HG02973 (cell line): ENCODE measurements around the gene LY86.

Experiments
- ATAC-seq: cut with Tn5 transposase; IDR thresholded peaks from one replicate; pipeline ENCODE4 v1.9.1; 2021; ENCODE audit warnings: moderate library complexity; ENCODE audit not compliant: unreplicated experiment

The LY86 gene

DNA sequence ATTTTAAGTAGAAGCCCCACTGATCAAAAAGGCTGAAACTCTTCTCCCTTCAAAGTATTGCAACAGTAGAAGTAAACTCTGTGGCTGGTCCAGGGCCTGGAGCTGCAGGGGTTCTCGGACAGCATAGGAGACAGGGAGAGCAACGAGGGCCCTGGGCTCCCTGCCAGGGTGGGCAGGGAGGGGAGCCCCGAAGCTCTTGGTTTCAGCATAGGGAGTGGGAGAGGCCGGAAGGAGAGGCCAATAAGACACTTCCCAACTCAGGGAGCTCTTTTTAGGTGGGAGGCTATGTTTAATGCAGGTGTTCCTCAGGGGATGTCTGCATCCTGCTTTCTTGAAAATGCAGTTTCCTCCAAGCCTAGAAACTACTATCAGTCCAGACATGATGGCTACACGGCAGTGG is 91.1 kb downstream of the LY86 start:
- ATAC-seq = no peak

DNA sequence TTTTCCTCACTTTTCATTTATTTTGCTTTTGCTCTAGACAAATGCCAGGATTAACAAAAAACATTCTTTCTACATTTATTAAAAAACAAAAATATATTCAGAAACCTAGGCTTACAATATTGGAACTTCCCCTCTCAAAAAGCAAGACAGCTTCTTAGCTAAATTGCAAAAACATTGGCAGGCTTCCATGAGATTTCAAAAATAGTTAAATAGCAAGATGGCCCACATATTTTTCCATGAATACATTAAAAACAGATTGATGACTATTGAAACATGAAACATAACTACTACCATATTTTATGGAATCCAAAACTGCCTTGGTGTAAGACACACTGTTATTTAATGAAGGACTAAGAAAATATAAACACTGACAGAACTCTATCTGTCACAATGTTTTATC is 92.0 kb downstream of the LY86 start:
- no peak for ATAC-seq

DNA sequence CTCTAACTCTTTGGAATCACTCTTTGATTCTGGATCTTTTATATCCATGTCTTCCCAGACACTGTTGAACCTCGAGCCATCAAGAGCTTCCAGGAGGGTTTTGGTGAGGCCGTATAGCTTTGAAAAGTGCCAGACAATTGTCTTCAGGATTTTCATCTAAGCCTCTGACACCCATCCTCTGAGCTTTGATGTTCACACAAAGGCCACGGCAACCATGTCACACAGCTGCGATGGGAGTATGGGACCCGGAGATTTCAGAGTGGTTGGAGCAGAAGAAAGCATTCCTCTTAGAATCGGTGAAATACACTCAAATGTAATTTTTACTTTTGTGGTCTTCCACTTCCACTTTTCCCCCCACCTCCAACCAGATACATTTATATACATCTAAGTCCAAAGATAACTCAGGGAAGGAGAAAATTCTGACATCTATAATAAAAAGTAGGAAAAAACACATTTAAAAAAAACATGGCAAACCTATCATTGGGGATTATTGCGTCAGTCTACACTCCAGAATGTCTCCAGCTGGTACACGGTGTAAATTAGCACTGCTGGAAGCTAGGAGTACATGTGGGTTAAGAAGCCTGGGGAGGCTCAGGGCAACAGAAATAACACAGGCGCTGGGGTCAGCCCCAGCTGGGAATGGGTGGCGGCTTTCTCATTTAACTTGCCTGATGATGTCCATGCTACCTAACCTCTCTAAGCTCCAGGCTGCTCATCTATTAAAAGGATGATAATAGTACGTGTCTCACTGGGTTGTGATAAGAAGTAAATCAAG is 92.7 kb downstream of the LY86 start:
- no peak for ATAC-seq

DNA sequence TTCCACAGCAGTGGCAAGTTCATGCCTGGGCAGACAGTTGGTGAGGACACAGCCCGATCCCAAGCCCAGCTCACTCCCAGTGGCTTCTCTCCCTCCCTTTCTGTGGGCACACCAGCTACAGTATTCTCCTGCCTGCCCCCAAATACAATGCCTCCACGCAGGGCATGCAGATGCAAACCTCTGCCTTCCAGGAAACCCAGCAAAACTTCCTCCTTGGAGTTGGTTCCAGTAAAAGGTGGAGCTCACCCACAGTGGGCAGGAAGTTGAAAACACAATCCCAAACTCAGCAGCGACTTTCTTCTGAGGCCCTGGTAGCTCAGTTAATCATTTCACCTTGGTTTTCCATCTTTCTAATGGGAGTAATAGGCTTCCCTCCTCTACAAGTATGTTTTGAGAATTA is 93.7 kb downstream of the LY86 start:
- no peak for ATAC-seq

DNA sequence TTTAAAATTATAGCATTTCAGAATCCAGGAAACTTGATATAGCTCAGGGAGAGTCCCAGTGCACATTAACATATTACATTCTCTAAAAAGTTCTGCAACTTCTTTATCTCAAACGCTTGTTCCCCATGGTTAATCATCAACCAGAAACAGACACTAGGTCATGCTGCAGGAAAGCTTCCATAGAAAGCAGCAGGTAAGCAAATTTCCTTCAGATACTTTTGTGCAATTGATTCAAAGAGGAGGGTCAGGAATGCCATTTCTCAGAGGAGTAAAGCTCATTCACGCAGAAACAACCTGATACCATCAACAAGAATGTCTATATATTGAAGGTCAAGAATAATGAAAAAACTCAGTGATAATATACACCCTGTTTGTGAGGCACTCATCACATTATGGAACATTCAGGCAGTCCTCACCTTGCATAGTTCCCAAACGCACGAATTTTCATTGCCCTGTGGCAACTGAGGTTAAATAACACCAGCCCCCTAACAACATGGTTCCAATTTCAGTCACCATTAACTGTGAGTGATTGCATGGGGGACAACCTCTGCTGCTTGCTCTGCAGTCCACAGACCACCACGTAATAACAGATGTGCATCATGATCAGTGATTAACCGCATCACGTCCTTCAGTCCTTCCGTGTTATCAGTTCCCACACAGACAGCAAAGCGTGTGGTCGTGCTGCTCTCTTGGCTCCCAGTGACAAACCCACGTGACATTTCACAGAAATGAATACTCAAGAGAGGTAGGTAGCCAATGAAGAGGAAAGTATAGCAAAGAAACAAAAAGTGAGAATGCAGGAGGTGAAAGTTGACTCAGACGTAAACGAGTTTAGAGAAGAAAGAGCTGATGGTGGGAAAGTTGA is 95.7 kb downstream of the LY86 start:
- ATAC-seq = peak; percentile 86

DNA sequence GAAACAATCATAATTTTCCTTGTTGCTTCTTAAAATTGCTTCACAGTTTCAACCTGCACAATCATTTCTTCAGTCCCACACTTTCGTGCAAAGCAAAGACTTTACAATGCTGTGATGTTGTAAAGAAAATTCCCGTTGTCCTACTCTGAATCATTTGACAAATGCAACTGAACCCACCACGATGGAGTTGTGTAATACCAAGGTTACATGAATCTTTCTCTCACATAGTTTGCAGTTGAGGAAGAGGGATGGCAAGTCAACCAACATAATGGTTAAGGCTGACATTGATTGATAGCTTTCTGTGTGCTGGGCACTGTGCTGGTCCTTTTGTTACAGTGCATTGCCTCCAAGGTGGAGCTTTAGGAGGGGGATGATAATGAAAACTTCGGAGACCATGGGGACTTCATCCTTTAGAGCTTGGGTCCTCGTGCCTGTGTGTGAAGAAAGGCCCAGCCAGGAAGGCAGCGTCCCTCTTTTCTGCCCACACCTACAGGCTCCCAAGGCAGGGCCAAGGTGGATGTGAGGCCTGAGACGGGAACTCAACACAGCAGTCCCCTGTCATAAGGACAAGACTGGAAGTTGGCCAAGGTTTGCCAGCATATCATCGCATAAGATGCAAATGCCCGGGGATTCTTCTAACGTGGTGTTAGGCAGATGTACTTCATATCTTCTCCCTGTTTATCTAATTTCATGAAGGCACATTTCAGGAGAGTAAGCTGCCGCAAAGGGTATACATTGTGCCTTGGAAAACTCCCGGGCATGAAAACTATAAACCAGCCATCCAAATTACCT is 96.9 kb downstream of the LY86 start:
- no peak for ATAC-seq

DNA sequence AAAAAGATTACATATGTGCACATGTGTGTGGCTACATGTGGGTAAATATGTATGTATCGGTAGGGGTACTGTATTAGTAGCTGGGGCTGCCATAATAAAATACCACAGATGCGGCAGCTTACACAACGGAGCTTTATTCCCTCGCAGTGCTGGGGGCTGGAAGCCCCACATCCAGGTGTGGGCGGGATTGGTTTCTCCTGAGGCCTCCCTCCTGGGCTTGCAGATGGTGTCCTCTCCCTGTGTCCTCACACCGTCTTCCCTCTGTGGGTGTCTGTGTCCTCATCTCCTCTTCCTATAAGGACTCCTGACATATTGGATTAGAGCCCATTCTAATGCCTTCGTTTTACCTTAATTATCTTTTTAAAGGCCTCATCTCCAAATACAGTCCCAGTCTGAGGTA is 97.7 kb downstream of the LY86 start:
- no peak for ATAC-seq

DNA sequence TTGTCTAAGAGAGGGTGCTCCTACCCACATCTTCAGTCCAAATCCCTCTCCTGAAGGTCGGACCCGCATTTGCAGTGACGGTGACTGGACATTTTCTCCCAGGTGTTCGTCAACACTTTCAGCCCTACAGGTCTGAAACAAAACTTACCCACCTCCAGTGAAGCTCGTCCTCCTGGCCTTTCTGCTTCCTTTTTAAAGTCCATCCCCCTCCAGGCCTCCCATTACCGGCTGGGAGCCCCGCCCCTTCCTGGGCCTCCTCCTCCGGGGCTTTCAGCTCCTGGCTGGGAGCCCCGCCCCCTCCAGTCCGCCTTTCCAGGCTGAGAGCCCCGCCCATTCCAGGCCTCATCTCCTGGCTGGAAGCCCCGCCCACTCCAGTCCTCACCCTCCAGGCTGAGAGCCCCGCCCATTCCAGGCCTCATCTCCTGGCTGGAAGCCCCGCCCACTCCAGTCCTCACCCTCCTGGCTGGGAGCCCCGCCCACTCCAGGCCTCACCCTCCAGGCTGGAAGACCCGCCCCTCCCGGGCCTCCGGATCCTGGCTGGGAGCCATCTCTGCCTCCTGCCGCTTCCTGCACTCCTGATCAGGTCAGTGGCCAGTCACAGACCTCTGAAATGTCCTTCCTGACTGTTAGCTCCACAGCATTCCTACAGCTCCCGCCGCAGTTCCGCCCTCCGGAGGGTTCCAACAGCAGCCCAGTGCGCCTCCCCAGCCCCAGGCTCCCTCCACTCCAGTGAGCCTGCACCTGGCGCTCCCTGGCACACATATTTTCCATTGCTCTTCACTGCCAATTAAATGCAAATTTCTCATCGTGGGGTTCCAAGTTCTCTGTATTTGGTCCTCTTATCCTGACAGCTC is 98.5 kb downstream of the LY86 start:
- ATAC-seq = no peak

DNA sequence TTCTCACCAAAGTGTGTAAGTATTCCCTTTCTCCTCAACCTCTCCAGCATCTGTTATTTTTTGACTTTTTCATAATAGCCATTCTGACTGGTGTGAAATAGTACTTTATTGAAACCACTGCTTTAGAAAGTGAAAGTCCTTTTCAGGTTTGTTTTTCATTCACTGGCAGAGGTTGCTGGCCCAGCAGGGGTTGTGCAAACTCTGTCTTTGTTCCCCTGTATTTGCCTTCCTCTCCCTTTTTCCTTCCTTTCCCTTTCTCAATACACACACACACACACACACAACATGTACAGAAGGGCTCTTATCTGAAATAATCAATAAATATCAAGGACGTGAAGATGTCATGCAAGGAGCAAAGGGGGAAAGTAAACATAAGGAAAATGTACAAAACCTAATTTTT is 99.8 kb downstream of the LY86 start:
- ATAC-seq = no peak

DNA sequence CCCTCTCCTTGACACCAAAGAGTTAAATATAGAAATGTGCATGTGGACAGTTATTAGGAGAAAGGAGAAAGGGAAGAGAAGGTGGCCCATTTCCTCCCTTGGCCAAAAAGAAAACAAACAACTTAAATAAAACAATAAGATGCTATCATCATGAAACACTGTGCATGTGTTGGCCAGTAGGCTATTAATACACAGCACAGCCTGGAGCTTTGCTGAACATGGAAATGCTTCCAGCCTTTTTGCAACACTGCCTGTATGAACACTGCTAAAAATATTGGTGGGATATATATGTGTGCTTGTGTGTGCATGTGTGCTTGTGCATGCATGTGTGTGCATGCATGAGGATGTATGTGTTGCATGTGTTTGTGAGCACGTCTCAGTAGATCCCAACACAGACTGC is 100.4 kb downstream of the LY86 start:
- ATAC-seq = no peak

DNA sequence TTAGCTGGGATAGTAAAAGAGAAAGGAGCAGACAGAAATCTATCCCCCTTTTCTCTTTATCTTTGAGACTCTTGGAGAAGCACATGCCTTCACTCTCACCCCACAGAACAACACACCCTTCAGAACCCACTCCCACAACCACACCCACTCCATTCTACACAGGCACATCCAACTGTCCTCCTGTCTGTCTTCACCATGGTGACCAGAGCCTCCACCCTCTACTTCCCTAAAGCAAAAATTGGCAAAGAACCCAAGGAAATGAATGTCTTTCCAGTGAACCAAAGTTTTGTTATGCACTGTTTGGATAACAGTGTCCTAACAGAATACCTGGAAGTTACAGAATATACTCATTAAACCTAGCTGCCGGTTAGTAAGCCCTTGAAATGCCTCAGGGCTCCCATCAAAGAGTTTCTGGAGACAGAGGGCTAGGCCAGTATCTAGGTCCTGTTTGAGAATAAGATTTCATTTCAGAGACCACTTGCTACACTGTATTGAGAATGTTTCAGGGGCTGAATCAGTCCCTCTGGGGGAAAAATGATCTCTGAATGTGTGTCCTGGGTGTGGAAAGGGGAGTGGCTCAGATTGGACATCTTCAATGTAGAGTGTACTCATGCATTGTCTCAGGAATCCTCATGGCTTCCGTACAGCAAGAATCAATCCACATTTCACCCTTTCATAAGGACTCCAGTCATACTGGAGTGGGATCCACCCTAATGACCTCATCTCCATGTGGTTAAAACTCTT is 101.1 kb downstream of the LY86 start:
- ATAC-seq = no peak

DNA sequence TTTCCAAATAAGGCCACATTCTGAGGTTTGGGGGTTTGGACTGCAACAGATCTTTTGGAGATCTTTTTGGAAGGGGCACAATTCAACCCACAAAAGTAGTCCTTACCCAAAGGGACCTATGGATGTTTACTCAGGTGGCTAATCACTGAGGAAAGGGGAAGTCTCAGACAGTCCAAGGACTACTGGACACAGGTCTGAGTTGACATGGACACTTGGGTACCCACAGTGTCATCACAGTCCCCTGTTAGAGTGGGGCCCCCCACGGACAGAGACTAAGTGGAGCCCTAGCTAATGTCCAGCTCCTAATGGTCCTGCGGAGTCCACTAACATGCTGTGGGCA is 101.6 kb downstream of the LY86 start:
- no peak for ATAC-seq

DNA sequence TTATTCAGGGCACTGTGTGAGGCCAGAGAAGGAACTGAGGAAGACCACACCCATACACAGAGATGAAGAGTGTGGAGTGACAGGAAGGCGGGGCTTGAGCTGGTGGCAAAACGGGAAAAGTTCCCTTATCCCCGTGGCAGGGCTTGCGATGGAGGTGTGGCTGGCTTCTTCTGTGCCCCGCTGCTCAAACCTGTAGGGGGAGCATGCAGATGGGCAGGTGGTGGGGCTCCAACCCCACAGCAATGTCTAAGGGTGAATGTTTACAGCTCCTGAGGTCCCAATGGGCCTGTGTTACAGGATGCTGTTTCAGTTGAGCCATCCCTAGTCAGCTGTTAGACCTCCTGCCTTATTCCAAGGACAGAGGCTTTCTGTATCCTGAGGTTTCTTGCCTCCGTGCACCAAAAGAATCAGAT is 105.9 kb downstream of the LY86 start:
- ATAC-seq = no peak

DNA sequence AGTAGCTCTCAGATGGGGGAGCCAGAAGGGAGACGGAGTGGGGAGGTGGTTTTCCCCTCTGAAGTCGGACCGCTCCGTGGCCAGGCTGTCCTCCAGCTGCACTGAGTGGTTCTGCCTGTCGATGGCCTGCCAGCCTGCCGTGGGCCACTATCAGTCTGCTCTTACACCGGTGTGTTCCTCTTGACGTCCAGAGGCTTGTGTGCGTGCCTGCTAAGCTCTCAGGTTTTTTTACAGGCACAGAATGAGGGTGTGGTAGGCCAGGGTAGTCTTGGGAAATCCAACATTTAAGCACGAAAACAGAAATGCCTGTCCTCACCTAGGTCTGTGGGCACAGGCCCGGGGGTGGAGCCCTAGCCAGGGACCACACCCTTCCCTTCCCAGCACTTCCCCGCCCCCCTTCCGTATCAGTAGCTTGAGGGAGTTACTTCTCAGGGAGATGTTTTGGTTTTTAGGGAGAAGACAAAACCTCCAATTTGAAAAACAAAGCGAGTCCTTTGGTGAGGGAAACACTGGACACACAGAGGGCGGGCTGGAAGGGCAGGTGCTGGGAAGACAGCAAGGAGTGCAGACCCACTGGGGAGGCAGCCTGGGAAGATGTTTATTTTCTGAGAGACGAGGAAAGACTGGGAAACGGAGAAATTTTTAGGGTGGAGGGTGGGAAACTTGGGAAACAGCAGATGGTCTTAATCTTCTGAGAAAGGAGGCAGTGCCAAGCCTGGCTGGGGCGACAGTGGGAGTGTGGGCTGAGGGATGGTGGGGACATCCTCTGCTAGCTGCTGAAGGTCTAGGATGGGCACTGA is 106.5 kb downstream of the LY86 start:
- no peak for ATAC-seq

DNA sequence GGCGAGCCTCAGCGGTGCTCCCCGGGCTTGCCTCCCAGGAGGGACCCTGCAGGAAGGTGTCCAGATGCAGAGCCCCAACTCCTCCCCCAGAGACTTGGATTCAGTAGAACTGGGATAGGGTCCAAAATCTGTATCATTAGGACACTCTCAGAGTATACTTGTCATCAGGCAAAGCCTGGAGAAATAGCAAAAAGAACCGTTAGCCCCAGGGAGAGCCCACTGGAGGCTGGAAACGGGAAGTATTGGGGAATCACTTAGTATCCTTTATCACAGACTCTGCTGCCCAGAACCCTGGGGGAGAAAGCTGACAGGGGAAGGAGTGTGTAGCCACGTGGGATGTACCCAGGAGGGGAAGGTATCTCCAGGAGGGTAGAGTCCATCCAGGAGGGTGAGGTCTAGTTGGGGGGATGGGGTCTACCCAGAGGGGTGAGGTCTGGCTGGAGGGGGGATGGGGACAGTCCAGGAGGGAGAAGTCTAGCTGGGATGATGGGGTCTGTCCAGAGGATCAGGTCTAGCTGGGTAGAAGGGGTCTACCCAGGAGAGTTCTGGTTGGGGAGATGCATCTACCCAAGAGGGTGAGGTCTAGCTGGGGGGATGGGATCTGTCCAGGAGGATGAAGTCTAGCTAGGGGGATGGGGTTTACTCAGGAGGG is 107.2 kb downstream of the LY86 start:
- no peak for ATAC-seq

DNA sequence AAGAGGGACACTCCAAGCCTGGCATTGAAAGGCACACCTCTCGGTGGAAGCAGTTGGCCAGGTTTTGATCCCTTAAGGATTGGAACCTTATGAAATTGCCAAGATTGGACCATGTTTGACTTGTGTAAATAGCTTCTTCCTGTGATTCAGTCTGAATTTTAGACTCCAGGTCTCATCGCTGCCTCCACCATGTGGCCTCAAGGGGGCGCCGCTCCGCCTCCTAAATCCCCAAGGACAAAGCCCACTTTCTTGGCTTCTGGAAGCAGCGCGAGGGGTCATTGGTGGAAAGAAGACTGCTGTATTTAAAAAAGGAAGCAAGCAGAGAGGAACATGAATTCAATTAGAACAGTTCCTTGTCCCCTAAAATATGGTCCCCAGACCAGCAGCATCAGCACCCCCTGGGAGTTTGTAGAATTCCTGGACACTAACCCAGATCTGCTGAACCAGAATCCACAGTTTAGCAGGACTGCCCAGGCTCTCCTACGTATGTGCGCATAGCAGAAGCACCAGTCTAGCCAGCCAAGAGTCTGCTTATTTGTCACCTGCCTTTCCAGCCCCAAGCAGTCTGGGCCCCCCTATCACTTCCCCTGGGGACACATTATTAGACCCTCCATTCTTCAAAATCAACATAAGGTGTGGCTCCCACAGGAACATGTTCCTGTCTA is 108.5 kb downstream of the LY86 start:
- no peak for ATAC-seq

DNA sequence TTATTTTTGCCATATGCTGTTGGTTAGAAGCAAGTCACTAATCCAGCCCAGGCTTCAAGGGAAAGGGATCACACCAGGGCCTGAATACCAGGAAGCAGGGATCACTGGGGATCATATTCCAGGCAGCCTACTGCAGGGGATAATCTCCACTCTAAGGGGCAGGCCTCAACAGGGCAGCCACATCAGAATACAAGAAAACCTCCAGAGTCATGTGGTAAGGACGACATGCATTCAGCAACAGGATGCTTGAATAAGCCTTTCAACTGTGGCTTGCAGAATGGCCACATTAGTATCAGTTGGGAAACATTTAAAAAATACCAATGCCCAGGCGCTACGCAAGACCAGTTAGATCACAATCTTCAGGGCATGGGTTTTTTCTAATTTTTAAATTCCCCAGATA is 109.1 kb downstream of the LY86 start:
- no peak for ATAC-seq

DNA sequence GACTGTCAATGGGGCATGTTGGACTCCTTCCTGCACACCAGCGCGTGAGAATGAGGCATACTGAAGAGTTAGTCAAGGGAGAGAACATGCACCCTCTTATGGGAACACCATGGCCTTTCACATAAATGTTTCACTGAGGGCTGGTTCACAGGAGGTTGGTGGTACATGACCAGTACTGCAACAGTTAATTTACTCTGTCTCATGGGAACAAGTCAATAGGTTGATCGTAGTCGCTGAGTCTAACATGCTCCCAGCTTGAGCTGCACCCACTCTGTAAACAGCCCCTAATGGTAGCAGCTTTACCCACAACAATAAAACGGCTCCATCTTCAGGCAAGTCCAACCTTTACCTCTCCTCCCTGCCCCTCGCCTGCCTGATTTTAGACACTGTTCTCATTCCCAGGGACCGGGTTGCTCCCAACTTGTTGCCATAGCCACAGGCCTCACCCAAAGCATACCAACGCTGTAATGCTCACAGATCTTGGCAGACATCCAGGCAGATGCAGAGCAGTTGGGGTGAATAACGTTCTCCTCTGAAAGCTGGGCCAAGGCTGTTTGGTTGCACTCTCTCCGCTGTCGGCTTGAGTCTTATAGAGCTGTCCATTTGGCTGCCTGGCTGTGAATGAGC is 111.3 kb downstream of the LY86 start:
- no peak for ATAC-seq
